Skin epidermis (tissue), 12 donors: ENCODE data around the gene TXNRD2.
"Not testable (repeated sequence)": the region's sequence is repeated elsewhere in the genome, so short reads cannot be mapped to it uniquely, and the experiment has no call there.

Experiments used
- H3K27ac ChIP-seq, 21 experiments: fragments of 200-600 bp; sonication (generic) in 11 of 21; one replicate each; pipeline ENCODE4 v1.5.0; 2020; ENCODE audit warnings: mild to moderate bottlenecking in 3 of 21, inconsistent platforms in 2 of 21, moderate library complexity in 2 of 21
- H3K4me3 ChIP-seq, 7 experiments: fragments of 200-600 bp; sonication (generic) in 2 of 7; one replicate each; pipeline ENCODE4 v1.5.0; 2020; ENCODE audit warnings: inconsistent platforms in 2 of 7, mild to moderate bottlenecking in 2 of 7, moderate library complexity in 1 of 7

The TXNRD2 gene

DNA sequence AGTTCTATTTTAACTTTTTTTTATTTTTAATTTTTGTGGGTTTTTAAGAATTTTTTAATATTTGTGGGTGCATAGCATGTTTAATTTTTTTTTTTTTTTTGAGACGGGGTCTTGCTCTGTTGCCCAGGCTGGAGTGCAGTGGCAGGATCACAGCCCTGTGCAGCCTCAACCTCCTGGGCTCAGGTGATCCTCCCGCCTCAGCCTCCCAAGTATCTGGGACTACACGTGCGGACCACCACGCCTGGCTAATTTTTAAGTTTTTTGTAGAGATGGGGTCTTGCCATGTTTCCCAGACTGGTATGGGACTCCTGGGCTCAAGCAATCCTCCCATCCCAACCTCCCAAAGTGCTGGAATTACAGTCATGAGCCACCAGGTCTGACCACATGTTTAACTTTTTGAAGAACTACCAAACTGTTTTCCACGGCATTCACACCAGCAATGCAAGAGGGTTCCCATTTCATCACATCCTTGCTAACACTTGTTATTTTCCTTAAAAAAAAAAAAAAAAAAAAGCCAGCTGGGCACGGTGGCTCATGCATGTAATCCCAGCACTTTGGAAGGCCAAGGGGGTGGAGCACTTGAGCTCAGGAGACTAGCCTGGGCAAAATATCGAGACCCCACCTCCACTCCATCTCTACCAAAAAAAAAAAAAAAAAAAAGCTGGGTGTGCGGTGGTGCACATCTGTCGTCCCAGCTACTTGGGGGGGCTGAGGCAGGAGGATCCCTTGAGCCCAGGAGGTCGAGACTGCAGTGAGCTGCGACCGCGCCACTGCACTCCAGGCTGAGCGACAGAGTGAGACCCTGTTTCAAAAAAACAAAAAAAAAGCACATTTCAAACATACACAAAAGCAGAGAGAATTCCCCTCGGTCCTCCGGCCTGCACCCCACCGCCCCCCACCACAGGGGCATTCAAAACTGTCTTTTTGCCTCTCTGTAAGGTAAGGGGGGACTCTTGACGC, 16.7 kb upstream of the TXNRD2 start:
- no peak overlapping the region for H3K4me3 ChIP-seq
- H3K27ac ChIP-seq: peak overlapping the region in 6 of 21 experiments; percentile 11 to 78 (median 52)

DNA sequence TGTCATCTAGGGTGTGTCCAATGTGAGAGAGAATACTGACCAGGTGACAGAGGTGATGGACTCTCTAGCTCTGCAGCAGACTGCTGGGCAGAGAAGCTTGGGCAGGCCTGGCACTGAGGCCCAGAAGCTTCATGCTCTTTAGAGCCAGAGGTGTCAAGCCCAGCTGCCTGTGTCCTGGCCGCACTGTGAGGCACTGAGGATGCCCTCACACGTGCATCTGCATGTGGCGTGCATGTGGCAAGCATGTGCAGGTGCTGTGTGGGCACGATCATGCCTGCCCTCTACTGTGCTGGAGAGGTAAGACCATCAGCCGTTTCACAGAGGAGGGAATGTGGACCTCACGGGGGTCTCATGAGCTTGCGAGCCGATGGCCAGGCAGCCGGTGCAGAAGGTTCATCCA, 15.8 kb upstream of the TXNRD2 start:
- H3K27ac ChIP-seq: no peak overlapping the region
- no peak overlapping the region for H3K4me3 ChIP-seq

DNA sequence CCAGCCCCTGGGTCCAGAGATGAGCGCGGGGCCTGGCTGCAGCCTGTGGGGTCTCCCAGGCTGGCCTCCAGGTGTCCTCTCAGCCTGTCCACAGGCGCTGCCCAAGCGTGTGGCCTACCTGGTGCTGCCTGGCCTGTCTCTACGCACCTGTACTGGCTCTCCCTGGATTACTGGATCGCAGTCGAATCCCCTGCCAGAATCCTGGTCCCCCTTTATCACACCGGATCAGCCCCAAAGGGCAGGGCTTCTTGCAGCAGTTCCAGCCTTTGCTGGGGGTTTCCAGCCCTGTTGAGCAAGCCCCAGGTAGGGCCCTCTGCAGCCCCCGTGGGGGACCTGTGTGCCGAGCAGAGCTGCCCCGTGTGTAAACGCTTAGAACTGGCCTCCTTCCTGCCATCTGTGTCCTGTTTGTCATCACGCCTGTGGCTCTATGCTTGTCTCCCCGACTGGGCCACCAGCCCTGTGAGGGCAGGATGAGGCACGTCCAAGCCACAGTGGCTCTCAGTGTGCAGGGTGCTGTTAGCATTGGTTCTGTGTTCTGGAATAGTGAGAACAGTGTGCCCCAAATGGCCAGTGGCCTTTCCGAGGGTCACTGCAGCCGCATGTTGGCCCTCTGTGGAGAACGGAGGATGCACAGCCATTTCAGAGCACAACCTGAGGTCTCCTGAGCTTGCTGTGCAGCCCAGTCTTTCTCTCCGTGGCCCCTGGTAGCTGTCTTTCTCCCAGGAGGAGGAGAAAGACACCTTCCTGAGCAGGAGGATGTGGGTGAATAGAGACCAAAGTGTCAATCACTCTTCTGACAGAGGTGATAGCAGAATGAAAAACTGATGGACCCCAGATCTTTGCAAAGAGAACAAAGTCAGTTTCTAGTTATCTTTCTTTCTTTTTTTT, 13.9 kb upstream of the TXNRD2 start:
- peak overlapping the region in 9 of 21 experiments; percentile 10 to 51 (median 42) for H3K27ac ChIP-seq
- no peak overlapping the region for H3K4me3 ChIP-seq

DNA sequence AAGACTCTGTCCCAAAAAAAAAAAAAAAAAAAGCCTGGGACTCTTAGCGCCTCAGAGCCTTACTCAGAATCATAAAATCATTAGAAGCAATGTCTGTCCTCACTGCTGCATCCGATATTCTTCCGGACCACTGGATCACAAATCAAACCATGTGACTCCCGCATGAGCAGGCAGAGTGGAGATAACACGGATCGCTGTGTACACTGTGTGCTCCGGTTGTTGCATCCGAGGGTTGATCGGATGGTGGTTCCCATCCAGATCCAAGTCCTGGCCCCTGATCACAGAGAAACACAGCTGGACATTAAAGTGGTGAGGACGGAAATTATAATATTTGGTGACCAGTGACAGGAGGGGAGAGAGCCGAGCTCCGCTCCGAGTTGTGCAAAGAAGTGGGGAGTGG, 9.7 kb upstream of the TXNRD2 start:
- H3K4me3 ChIP-seq: no peak overlapping the region
- H3K27ac ChIP-seq: peak overlapping the region in 1 of 21 experiments; percentile 12

DNA sequence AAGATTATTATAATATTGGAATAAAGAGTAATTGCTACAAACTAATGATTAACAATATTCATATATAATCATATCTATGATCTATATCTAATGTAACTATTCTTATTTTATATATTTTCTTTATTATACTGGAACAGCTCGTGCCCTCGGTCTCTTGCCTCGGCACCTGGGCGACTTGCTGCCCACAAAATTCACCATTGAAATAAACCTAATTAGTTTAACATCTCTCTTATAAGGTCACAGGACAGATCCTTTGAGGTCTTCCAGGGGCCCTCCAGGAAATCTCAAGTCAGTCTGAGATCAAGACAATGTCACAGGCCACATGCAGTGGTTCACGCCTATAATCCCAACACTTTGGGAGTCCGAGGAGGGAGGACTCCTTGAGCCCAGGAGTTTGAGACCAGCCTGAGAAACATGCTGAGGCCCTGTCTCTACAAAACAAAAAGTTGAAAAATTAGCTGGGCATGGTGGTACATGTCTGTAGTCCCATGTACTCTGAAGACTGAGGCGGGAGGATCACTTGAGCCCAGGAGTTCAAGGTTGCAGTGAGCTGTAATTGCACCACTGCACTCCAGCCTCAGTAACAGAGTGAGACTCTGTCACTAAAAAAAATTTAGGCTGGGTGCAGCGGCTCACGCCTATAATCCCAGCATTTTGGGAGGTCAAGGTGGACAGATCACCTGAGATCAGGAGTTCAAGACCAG, 6.6 kb upstream of the TXNRD2 start:
- Histone ChIP-seq H3K4me3 (no peak overlapping the region), H3K27ac (no peak overlapping the region)

DNA sequence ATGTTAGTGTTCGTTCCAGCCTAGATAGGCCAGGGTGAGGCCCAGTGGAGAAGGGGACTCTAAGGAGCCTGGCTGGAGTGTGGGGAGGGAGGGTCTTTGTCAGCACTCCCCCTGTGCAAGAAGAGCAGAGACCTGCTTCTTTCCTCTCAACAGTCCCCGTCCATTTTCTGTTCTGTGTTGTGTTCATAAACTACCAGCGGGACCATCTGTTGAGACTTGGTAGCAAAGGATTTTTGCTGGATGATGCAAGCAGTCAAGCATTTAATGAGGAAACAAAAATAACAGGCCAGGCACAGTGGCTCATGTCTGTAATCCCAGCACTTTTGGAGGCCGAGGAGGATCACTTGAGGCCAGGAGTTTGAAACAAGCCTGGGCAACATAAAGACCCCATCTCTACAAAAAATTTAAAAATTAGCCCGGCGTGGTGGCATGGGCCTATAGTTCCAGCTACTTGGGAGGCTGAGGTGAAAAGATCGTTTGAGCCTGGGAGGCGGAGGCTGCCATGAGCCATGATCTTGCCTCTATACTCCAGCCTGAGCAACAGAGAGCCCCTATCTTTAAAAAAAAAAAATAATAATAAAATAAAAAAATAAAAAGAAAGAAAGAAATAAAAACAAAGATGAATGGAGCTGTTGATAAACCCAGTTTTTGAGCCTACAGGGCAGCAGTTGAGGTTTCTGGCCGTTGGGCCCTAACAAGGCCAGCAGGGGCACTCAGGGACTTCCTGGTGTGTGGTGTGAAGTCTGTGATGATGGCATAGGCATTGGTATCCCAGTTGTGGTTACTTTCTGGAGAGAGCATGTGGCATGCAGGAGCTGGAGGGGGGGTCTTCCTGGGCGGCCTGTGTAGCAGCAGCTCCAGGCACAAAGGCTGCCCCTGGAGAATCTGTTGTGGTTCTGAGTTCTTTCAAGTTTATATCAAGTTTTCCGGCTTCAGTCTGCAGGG, 1.7 kb upstream of the TXNRD2 start:
- Histone ChIP-seq H3K4me3 (peak overlapping the region in 6 of 7 experiments; percentile 55 to 83 (median 72)), H3K27ac (peak overlapping the region in 20 of 21 experiments; percentile 81 to 99 (median 94))

DNA sequence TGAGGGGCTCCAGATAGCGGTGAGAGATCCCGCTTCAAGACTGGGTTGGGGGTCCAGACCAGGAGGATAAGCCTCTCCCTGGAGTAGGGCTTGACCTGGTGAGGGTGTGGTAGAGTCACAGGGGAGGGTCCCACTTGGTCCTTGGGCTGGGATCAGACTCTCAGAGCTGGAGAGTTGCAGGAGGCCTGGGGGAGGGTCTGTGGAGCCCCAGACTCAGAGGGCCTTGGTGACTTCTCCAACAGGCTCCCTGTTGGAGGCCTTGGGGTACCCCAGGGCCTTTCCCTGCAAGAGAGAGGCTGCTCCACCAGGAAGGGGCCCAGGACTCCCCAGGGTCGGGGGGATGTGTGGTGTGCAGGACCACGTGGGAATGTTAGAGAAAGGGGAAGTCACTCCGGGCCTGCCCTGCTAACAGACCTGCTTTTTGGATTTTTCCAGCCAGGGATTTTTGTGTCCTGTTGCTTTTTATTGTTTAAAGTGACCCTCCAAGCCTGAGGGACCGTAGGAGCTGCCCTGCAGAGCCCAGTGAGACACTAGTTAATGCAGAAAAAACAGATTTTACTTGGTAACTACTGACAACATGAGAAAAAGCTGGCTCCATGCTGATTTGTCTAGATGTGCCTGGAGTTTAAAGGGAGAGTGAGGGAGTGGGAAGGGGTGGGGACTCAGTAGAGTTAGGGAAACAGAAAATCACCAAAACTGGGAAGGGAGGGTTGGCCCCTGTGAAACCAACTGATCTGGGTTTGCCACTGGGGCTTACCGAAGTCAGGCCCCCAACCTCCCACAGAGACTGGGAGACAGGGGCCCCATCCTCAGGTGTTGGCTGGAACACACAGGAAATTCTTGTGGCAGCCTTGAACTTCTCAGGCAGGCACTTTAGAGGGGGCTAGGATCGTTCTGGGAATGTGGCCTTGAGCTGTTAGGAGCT, 801 bp upstream of the TXNRD2 start:
- Histone ChIP-seq H3K27ac (peak overlapping the region; percentile 75 to 99 (median 93)), H3K4me3 (peak overlapping the region; percentile 55 to 83 (median 69))

DNA sequence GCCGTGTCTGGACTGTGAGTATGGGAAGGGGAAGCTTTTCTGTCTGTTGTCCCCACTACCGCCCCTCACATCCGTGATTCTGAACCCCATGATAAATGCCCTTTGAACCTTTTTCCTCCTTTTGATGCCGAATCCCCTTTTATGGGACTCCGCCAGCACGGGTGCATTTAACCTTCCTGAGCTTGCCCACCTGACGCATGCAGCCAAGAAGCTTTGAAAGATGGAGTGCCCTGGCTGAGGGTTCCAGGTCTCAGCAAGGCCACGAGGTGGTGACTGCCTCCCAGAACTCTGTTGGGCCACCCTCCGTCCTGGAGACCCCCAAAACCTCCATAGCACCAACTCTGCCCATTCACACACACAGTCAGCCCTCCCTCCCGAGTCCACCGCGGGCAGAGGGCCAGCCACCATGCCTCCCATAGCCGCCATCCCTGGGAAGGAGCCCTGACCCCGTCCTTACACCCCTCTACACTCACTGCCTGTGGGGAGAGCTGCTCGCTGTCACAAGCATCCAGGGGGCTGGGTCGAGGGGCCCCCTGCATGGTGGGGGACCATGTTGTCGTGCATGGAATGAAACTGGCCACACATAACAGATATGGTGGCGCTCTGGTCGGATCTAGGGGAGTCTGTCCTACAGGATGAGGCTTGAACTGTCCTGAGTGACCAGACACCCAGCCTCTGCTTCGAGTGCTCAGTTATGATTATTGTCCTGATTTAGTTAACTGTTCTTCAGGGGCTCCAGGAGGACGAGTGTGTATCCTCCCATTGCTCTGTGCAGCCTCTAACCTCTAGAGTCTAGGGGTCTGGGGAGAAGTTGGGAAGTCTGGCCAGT, 868 bp downstream of the TXNRD2 start:
- Histone ChIP-seq H3K27ac (peak overlapping the region; percentile 52 to 99 (median 93)), H3K4me3 (peak overlapping the region; percentile 55 to 83 (median 69))

DNA sequence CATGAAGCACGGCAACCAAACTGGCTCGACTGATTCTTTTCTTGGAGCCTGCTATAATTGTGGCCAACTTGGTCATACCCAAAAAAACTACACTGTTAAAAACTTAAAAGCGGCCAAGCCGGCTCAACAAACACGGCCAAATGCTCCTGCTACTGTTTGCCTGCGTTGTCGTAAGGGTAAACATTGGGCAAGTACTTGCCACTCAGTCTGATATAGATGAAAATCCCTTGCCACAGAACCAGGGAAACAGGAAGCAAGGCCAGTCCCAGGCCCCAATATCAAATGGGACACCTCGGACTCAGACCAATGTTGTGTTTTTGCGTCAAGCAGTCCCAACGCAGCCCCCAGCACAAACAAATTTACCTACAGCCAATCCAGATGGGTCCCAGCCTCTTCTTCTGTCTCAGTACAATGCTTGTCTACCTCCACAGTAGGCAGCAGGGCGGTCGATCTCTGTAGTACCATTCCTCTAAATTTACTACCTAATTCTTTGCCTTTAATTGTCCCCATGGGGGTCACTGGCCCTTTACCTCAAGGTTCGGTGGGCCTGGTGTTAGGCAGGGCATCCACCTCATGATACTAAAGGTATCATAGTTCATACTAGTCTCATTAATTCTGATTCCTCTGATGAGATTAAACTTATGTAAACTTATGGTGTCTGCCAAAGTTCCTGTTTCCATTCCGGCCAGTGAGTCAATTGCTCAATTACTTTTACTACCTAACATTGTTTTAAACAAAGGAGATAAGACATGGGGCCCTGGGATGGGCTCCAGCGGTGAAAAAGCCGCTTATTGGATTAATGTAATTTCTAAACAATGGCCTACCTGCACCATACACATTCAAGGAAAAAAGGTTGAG, 3.8 kb downstream of the TXNRD2 start:
- Histone ChIP-seq H3K27ac (no peak overlapping the region), H3K4me3 (no peak overlapping the region)

DNA sequence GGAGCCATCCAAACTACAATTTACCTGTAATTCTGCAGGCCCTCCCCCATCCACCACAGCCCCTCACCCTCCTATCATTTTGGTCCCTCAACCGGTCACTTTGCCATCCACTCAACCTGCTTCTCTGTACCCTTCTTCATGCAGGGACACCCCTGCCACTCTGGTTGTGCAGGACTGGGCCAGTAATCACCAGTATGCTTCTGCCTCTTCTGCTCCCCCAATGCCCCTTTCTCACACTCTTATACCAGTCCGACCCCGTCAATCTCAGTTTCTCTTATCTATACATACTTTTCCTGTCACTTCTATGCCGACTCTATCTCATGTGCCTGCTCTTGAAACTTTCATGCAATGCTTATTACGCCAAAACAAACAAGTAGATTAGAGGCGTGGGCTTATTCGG, 5.1 kb downstream of the TXNRD2 start:
- Histone ChIP-seq H3K4me3 (no peak overlapping the region), H3K27ac (no peak overlapping the region)

DNA sequence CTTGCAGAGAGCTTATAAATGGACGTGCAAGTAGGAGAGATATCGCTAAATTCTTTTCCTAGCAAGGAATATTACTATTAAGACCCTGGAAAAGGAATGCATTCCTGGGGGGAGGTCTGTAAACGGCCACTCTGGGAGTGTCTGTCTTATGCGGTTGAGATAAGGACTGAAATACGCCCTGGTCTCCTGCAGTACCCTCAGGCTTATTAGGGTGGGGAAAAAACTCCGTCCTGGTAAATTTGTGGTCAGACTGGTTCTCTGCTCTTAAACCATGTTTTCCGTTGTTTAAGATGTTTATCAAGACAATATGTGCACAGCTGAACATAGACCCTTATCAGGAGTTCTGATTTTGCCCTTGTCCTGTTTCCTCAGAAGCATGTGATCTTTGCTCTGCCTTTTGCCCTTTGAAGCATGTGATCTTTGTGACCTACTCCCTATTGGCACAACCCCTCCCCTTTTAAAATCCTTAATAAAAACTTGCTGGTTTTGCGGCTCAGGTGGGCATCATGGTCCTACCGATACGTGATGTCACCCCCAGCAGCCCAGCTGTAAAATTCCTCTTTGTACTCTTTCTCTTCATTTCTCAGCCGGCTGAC, 6.4 kb downstream of the TXNRD2 start:
- H3K4me3 ChIP-seq, H3K27ac ChIP-seq: not testable (repeated sequence)

DNA sequence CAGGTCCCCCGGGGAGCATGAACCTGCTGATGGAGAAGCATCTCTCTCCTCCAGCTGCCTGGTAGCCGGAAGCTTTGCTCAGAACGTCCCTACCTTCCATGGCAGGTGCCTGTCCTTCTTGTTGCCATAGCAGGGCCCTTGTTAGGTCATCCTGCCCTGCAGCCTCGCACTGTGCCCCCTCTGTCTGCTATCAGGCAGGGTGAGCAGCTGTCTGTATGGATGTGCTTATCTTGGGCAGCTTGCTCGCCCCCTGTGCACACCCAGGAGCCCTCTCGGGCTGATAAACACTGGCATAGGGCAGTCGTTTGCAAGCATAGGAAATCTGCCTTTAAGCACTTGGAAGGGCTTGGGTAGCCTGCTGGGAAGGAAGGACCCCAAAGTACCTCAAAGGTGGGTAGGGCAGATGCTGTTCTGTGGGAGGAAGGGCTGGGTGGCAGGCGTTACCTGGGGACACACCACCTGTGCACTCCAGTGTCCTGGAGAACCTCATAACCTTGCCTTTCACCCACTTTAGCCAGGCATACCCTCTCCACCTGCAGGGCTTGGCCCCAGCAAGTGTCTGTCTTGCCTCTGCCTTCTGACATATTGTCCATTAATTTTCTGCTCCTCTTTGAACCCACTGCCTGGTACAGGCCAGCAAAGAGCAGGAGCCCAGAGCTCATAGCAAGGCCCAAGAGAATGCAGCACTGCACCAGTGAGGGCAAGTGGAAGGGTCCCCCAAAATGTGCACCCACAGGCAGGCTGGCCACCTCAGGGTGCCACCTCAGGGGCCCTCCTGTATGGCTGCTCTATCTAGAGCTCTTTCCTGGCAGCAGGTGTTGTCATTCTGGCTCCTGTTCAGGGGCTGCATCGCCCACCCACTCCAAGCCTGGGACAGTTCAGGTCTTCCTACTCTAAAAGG, 8.0 kb downstream of the TXNRD2 start:
- Histone ChIP-seq H3K4me3 (no peak overlapping the region), H3K27ac (peak overlapping the region in 1 of 21 experiments; percentile 14)

DNA sequence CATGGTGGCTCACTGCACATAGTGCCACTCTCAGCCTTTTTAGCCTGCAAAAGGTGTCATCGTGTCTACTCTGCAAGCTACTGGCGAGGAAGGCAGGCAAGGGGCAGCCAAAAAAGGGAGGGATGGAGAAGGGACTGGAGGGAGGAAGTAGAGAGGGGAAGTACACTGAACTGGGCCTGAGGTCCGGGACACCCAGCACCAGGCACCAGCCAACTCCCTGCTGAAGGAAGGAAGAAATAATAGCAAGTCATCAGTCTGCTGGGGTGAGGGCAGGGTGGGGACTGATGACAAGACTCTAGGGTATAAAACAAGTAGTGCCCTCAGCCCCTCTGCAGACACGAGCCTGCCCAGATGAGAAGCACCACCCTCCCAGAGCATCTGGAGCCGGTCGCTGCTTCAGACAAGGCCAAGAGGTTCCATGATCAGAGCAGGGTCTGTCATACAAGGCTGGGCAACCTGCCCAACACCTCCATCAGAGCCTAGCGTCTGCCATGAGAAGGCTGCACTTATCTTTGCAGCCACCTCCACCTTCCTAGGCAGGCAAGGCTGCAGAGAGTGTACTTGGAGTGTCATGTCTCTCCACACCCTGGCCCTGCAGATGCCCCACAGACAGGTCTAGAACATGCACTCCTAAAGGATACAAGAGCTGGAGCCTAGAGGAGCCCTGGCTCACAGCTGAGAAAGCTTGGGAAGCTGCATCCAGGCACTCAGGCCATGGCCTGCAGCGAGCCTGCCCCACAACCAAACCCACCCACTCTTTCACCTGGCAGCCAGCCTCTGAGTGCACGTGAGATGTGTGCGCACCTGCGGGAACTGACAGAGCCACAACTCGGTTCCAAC, 9.0 kb downstream of the TXNRD2 start:
- peak overlapping the region in 1 of 21 experiments; percentile 14 for H3K27ac ChIP-seq
- H3K4me3 ChIP-seq: no peak overlapping the region

DNA sequence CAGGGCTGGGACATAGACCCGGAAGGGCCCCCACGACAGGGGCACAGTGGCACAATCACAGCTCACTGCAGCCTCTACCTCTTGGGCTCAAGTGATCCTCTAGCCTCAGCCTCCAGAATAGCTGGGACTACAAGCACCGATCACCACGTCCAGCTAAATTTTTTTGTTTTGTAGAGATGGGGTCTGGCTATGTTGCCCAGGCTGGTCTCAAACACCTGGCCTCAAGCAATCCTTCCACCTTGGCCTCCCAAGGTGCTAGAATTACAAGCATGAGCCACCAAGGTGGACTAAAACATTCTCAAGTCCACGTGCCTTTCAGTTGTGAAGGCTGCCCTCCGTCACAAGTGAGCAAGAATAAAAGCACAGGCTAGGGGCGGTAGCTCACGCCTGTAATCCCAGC, 10.1 kb downstream of the TXNRD2 start:
- no peak overlapping the region for H3K4me3 ChIP-seq

More for the DNA sequence above, 10.1 kb downstream of the TXNRD2 start:
- H3K27ac ChIP-seq: no peak overlapping the region
